Thyroid gland (tissue), 4 donors: ENCODE results near the gene RPS21. TPM values are rescaled to one million over a fixed set of nuclear protein-coding genes. Genes with fewer than 3 reads are reported as not detected.

ENCODE experiments used
- DNase-seq, 2 donors: peaks; one replicate each; pipeline ENCODE4 v3.0.0-alpha.2; 2019
- H3K27ac ChIP-seq, 3 donors: fragments of 200-600 bp; sonication (generic); 1 replicate in 2 of 3; 2 replicates in 1 of 3; pipeline ENCODE4 v1.5.1; 2016 to 2019; ENCODE audit warnings: mild to moderate bottlenecking in 1 of 3, moderate library complexity in 1 of 3
- H3K27me3 ChIP-seq: fragments of 200-600 bp; sonication (generic); one replicate; pipeline ENCODE4 v1.5.1; 2019
- H3K36me3 ChIP-seq, 2 donors: fragments of 200-600 bp; sonication (generic); one replicate each; pipeline ENCODE4 v1.5.1; 2016 to 2019
- H3K4me1 ChIP-seq, 2 donors: fragments of 200-600 bp; sonication (generic); one replicate each; pipeline ENCODE4 v1.5.1; 2017 to 2019
- H3K4me3 ChIP-seq, 3 donors: fragments of 200-600 bp; sonication (generic); replicated peaks in 1 of 3; 1 replicate in 2 of 3; 2 replicates in 1 of 3; pipeline ENCODE4 v1.5.1; 2016; ENCODE audit warnings: mild to moderate bottlenecking in 1 of 3
- H3K9me3 ChIP-seq: fragments of 200-600 bp; sonication (generic); one replicate; pipeline ENCODE4 v1.5.1; 2017
- CTCF ChIP-seq, 6 experiments: fragments of 200-600 bp in 3 of 6; fragments of 450-650 bp in 3 of 6; sonication (generic) in 3 of 6; IDR thresholded peaks; one replicate each; pipeline ENCODE4 v1.5.1; 2016 to 2019; ENCODE audit warnings: antibody characterized with exemption in 6 of 6, mild to moderate bottlenecking in 2 of 6, inconsistent platforms in 1 of 6, moderate library complexity in 1 of 6
- POLR2A ChIP-seq, 2 donors: fragments of 450-650 bp; IDR thresholded peaks; one replicate each; pipeline ENCODE4 v1.6.1; 2017; ENCODE audit warnings: antibody characterized with exemption in 2 of 2, mild to moderate bottlenecking in 2 of 2, moderate library complexity in 1 of 2
- WGBS, 2 donors: methylation state at CpG; one replicate each; pipeline ENCODE4 v1.1.5; 2017; 5-methylcytosine and 5-hydroxymethylcytosine counted together
- intact Hi-C: fragments of 100-400 bp; cut with DNase I; formaldehyde crosslinking; loops from one replicate; pipeline ENCODE4 v1.15.1; 2023
- total RNA-seq, 4 donors: library from RNA; depleted of rRNA; stranded (reverse); fragments of >200 nt; gene quantifications; one replicate each; pipeline ENCODE4 v1.2.3, GENCODE V29; 2016

The RPS21 gene
- total RNA-seq, 4 donors from 2014 or later: 1,818 to 3,649 (median 2,349) TPM

- intact Hi-C loops: loop anchor here (5.0 kb wide), 1 partner anchor 169 kb away; the partner anchor contains the start of gene OSBPL2
- TF ChIP-seq CTCF (IDR thresholded peaks at IDR 0.05) (no peak), POLR2A (IDR thresholded peaks at IDR 0.05) (no peak)
- Histone ChIP-seq H3K4me1 (peaks cover 36 to 47% of the 10 kb centered on the region in 2 donors), H3K27me3 (no peaks in the 10 kb centered on the region), H3K9me3 (no peaks in the 10 kb centered on the region), H3K27ac (peak overlapping the region in 1 of 3 donors; percentile 28), H3K36me3 (no peaks in the 10 kb centered on the region), H3K4me3 (peak overlapping the region in 1 of 3 donors; percentile 43)
- DNase-seq: no peak
- WGBS, 2 donors: 53 to 67% methylated on average over 10 of the region's 10 CpGs
These were observed 19.1 kb downstream of the RPS21 start for GRCh38 chr20:62405981-62406513.

GRCh38 chr20:62406635-62407176, 19.8 kb downstream of the RPS21 start:
- no peak for TF ChIP-seq POLR2A (IDR thresholded peaks at IDR 0.05)
- TF ChIP-seq CTCF (IDR thresholded peaks at IDR 0.05): no peak
- Histone ChIP-seq H3K4me3 (peak overlapping the region; percentile 43 to 67 (median 49)), H3K36me3 (no peaks in the 10 kb centered on the region), H3K9me3 (no peaks in the 10 kb centered on the region), H3K27ac (peak overlapping the region in 1 of 3 donors; percentile 28), H3K4me1 (peaks cover 36 to 47% of the 10 kb centered on the region in 2 donors), H3K27me3 (no peaks in the 10 kb centered on the region)
- DNase-seq: peak; percentile 28 to 40
- WGBS, 2 donors: 2% methylated on average over 20 of the region's 42 CpGs; no CpG with 5 or more reads in 1 of the 2 donors
- intact Hi-C loops: loop anchor here (5.0 kb wide), 1 partner anchor 169 kb away; the partner anchor contains the start of gene OSBPL2

- Histone ChIP-seq H3K27ac (peak within 1 kb of the TSS in 2 of 3 donors; percentile 7 to 32), H3K36me3 (no peaks in the 10 kb centered on the region), H3K27me3 (no peaks in the 10 kb centered on the region), H3K4me3 (peak within 1 kb of the TSS; percentile 43 to 67 (median 49)), H3K9me3 (no peaks in the 10 kb centered on the region), H3K4me1 (peaks cover 36 to 47% of the 10 kb centered on the region in 2 donors)
- peak; percentile 94 to 95 for DNase-seq
- TF ChIP-seq CTCF (IDR thresholded peaks at IDR 0.05) (peak in 2 of 6 experiments; percentile 35 to 36), POLR2A (IDR thresholded peaks at IDR 0.05) (peak in 1 of 2 donors; percentile 68)
- 16 to 93% methylated on average over 2 to 20 of the region's 73 CpGs for WGBS, 2 donors
- intact Hi-C loops: loop anchor here (5.0 kb wide), 1 partner anchor 170 kb away; the partner anchor contains the start of gene OSBPL2
These were observed 20.5 kb downstream of the RPS21 start, which contains the start of gene CABLES2 for GRCh38 chr20:62407221-62407992. TSS of gene CABLES2 (minus strand) at chr20:62407285. CDS start at chr20:62407276, 9 bp downstream.

- no peaks in the 10 kb centered on the region for H3K36me3 ChIP-seq
- intact Hi-C loops: loop anchor here (5.0 kb wide), 1 partner anchor 171 kb away; the partner anchor contains the start of gene OSBPL2
- no peak overlapping the region for H3K4me3 ChIP-seq
- H3K9me3 ChIP-seq: no peaks in the 10 kb centered on the region
- no peak for TF ChIP-seq CTCF (IDR thresholded peaks at IDR 0.05)
- TF ChIP-seq POLR2A (IDR thresholded peaks at IDR 0.05): no peak
- 85 to 94% methylated on average over 13 of the region's 15 CpGs for WGBS, 2 donors
- H3K4me1 ChIP-seq: peaks cover 36 to 47% of the 10 kb centered on the region in 2 donors
- H3K27me3 ChIP-seq: no peaks in the 10 kb centered on the region
- H3K27ac ChIP-seq: peak overlapping the region in 1 of 3 donors; percentile 7
- DNase-seq: no peak
These were observed 21.2 kb downstream of the RPS21 start for GRCh38 chr20:62408055-62408454.
